DMS153 treated with DMSO at 0.1 percent for 48 hours (cell line): Measurements from ENCODE around the gene FLNB.

Source experiments
- DNase-seq: peaks from one replicate; lab custom pipeline; 2025; ENCODE audit not compliant: unreplicated experiment; lab: John Stamatoyannopoulos, UW

The FLNB gene

DNA sequence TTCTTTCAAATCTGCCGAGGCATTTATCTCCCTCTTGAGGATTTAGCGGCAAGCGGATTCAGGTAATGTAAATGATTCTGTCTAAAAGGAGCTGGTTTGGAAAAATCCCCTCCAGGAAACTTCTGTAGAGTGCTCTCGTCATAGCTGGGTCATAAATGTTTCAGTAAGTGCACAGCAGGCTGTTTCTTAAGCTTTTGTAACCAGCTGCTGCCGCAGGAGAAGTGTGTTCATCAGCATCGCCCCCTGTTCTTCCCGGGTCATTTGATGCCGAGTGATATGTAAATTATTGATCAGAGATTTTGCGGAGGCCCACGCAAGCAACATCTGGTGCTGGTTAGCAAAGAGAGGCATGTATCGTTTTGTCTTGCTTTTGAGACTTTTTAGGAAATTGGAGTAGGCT lies 149.5 kb downstream of the FLNB start:
- no peak for DNase-seq

DNA sequence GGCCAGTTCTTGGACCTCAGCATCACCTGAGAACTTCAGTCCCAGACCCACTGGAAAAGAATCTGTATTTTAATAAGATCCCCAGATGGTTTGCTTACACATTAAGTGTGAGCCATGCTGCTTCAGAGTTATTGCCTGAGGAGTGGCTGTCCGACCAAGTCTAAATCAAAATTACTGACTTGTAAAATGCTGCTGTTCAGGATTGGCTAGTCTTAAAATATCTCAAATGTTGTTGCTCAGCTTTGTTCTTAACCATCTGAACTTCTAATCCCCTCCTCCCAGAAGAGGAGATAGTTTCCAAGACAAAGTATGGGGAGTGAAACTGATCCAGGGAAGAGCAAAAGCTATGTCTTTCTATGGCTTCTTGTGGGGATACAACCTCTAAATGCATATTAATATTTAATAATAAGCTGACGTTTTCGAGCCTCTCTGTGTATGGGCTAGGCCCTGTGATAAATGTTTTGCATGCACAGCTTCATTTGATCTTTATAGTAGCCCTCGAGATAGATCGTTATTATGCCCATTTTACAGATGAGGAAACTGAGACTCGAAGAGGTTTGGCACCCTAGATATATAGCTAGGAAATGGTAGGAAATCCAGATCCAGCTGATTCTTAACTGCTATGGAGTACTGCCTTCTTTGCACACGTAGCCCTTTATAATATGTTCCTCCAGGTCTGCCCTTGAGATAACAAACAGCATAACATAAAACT lies 150.4 kb downstream of the FLNB start:
- no peak for DNase-seq

DNA sequence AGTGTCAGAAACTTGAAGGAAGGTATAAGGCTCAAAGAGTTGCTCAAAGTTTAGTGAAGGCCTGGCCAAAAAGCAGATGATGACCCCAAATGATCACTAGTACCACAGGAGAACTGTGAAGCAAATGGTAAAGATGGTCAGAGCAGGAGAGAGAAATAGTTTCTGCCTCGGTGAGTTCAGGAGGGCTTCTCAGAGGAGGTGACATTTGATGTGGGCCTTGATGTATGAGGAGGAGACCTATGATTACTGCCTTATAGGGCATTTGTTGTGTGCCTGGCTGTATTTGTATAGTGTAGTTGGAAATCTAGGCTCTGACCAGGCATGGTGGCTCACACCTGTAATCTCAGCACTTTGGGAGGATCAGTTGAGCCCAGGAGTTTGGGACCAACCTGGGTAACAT lies 152.2 kb downstream of the FLNB start:
- no peak for DNase-seq

DNA sequence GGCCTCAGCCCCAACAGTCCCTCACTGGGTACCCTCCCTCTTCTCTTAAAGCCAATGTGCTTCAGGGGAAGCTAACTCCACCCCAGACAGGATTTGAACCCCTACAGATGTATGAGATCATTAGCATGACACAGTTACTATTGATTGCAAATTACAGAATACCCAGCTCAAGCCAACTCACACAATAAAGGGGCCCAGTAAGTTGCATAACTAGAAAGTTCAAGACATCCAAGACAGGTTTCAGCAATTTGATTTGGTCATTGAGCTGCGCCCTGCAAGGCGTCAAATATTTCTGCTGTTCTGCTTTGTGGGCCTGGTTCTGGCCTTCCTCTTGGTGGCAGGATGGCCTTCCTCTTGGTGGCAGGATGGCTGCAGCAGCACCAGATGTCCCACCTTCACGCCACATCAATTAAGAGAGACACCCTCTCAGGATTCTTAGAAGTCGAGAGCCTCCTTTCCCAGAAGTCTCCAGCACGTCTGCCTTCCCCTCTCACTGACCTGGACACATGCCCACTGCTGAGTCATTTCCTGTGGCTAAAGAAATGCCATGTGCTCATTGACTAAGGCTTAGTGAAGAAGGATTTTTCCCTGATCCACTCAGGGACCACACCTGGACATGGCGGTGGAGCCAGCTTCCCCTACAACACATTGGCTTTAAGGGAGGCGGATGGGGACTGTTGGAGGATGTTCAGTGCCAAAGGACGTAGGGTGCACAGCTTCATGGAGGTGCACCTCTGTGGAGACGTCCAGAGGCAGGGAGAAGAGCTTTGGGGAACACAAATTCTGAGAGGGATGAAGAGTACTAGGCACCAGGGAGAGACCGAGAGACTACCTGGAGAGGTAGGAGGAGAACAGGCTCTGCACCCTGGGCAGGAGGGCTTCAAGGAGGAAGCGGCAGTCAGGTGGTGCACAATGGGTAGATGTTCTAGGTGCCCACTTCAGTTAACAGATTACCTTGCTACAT lies 153.5 kb downstream of the FLNB start:
- no peak for DNase-seq

DNA sequence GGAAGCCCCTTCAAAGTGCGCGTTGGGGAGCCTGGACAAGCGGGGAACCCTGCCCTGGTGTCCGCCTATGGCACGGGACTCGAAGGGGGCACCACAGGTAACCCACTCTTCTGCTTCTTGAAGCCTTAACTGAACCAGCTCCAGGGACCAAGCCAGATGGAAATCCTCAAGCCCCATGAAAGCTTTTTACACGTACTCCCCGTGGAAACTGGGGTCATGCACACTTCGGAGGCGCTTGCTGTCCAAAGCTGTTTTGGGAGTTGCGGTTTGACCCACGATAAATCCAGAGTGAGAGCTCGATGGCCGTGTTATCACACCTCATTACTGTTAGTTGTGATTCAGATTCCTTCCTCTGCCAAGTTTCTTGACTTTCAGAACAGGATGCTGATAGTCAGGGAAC lies 155.0 kb downstream of the FLNB start:
- no peak for DNase-seq

DNA sequence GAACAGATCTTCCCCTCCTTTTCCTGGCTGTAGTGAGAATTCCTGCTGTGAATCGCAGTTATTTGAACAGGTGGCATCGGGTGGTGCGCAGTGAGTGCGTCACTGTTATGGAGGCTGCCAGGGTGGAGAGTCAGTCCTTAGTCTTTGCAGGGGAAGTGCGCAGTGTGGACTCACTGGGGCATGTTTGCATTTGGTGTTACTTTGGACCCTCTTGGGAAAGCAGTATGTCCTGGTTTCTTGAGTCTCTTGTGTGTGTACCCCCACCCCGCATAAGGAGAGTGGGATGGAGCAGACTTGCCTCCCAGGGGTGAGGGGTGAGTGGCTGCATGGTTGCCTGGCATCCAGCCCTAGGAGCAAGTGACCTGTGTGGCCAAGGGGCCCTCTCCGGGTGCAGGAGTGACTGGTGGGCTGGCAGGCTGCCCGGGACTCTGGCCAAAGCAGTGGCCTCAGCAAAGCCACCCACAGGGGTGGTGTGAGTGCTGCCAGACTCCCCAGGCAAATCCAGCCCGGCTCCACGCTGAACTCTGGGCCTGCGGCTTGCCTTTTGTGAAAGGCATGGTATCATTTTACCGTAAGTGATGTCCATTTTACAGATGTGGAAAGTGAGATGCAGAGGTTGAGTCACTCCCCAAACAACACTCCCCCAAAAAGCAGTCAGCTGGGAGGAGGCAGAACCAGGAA lies 156.1 kb downstream of the FLNB start:
- DNase-seq = peak; percentile 17

DNA sequence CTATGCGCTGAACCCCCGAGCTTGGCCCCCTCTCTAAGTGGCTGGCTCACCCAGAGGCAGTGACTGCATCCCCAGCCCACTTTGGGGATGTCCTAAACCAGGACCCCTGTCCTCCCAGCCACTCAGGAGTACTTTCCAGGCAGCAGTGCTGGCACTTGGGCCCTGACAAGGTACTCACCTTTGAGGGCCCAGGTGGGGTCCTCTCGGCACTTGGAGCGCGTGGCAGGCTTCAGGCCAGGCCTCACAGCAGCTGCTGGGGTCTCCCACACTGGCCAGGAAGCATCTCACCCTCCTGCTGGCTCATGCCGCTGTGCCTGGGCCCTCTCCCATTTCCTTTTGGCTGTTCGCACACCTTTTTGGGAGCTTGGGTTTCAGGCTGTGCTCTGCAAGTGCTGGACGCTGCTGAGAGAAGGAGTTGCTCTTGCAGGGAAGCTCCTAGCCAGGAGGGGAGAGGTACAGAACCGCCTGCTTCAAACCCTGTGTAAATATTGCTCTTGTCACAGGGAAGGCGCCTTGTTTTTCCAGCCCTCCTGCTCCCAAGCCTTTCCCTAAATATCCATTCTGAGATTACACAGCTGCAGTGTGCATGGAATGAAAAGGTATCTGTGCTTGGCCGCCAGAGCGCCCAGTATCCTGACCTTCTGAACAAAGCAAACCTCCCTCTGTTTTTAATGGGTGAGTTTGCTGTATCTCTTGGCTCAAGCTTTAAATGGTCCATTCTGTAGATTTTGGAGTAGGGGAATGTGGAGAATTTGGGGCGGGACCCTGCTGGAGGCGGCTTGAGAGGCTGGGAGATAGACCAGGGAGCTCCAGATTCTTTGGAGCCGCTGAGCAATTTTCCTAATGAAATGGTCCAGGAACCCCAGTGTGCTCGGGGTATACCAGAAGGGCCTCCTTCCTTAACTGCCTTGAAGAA lies 156.9 kb downstream of the FLNB start:
- no peak for DNase-seq

DNA sequence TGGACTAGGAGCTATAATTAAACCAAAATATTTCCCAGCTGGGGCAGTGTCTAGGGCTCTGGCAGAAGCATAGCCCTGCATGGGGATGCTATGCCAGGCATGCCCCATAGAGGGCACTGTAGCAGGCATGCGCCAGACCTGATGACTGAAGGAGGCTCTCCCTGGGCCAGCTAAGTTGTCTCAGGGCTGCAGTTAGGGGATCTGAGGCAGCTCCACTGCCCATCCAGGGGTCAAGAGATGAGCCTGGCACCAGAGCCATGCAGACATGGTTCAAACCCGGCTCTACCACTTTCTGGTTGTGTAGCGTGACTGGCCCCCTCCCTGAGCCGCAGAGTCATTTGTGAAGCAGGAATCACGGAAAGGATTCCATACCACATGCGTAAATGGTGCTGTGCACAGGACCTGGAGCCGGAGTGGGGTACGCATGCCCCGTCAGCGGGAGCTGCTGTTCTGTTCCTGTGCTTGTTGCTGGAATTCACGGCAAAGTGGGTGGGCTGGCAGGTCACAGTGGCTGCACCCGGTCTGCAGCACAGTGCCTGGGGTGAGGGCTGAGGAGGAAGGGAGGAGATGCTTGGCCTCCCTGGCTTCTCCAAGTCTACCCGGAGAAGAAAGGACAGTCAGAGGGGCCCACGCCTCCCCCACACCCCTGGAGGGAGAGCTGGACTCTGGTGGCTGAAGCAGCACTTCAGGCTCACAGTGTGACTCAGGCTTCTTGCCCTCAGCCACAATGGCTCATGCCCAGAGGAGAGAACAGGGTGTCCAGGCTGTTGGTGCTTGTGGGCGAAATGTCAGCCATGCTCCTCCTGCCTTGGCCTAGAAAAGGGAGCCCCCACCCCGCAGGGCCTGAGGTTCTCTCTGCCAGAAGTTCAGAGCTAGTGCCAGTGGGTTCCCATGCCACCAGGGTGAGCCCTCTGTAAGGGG lies 159.5 kb downstream of the FLNB start:
- no peak for DNase-seq

DNA sequence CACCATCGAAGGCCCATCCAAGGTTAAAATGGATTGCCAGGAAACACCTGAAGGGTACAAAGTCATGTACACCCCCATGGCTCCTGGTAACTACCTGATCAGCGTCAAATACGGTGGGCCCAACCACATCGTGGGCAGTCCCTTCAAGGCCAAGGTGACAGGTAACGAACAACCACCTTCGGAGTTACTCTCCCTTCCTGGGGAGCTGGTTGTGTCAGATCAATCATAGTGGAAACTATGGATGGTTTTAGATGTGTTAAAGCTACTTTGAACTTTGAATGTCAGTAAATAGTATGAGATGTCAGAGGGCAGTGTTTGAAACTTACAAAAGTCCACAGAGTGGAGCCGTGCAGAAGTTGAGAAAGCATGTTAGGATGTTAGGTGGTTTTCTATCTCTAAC lies 160.3 kb downstream of the FLNB start:
- no peak for DNase-seq

DNA sequence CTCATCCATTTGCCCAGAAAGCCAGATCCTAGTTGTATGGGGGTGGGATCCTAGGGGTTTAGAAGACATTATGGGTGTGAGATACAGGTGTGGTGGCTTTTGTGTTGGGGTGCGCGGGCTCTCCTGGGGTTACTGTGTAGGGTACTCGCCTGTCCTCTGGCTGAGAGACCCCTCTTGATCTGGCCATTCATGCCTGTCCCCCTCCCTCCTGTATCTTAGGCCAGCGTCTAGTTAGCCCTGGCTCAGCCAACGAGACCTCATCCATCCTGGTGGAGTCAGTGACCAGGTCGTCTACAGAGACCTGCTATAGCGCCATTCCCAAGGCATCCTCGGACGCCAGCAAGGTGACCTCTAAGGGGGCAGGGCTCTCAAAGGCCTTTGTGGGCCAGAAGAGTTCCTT lies 161.1 kb downstream of the FLNB start:
- no peak for DNase-seq

DNA sequence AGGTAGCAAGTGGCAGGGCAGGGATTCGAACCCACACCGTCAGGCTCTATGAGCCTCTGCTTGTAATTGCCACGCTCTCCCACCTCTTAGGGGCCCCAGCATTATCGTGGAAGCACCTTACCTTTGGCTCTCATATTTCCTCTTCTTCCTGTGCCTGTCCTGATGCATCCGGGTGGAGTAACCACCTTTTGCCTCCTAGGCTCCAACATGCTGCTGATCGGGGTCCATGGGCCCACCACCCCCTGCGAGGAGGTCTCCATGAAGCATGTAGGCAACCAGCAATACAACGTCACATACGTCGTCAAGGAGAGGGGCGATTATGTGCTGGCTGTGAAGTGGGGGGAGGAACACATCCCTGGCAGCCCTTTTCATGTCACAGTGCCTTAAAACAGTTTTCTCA lies 162.2 kb downstream of the FLNB start:
- DNase-seq = no peak

DNA sequence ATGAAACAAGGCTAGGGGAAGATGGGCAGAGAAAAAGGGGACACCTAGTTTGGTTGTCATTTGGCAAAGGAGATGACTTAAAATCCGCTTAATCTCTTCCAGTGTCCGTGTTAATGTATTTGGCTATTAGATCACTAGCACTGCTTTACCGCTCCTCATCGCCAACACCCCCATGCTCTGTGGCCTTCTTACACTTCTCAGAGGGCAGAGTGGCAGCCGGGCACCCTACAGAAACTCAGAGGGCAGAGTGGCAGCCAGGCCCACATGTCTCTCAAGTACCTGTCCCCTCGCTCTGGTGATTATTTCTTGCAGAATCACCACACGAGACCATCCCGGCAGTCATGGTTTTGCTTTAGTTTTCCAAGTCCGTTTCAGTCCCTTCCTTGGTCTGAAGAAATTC lies 162.9 kb downstream of the FLNB start:
- no peak for DNase-seq

DNA sequence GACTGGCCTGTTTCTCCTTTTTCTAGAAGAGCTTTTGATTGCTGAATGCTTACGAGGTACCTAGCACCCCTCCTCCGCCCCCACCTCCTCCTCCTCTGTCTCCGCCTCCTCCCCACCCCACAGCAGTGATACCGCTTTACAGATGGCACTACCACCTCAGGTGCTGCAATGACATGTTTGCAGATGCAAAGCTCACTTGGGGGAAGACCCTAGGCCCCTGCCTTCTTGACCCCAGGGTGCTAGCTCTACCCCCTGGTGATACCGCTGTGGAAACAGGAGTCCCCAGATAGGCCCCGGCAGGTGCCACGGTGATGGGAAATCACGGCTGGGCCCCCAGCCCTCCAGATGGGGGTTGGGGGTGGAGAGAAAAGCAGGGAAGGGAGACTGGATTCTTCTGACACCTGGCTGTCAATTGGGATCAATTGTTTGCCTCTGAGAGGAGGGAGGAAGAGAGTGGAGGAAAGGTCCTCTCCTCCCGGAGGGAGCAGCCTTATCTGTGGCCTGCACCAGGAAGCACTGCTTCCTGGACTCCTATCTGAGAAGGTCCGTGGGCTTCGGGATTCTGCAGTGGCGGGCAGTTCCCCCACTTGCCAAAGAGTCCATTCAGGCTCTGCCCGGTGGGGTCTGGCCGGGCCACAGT lies 164.9 kb downstream of the FLNB start:
- DNase-seq = no peak

DNA sequence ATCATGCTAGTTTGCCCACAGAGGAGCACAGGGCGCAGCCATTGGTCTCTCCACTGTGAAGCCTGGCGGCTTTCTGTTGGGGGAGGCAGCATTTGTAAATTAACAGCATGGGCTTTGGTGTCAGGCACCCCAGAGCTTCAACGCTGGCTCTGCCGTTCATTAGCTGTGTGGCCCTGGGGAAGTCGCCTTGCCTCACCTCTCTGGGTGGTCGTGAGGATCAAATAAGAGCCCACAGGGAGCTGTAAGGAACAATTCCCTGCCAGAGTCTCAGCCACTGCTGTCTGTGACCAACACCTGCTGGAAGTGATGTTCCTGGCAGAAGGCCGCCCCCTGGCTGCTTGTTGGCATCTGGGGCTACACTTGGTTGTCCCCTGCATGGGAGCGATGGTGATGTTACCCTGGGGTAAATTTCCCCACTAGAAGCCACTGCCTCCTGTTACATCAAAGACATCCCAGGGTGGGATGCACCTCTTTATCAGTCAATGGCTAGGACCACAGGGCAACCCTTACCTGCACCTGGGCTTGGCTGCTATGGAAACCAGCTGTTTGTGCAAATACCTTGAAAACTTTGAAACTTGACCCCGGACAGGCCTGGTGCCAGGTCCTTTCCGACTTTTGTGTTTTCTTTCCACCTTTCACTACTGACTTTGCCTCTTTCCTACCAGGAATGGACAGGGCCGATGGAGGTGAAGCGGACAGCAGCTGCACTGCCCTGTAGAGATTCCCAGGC lies 165.6 kb downstream of the FLNB start:
- DNase-seq = peak; percentile 28

DNA sequence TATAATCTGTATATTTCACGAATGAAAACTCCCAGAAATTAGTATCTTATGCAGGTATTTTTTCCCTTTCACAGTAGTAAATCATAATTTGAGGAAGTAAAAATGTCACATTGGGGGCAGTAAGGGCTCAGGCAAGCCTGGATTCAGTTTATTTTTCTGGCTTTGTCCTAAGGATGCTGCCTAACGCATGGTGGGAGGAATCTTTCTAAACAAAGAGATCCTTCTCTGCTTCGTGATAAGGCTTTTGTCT lies 166.9 kb downstream of the FLNB start:
- no peak for DNase-seq

DNA sequence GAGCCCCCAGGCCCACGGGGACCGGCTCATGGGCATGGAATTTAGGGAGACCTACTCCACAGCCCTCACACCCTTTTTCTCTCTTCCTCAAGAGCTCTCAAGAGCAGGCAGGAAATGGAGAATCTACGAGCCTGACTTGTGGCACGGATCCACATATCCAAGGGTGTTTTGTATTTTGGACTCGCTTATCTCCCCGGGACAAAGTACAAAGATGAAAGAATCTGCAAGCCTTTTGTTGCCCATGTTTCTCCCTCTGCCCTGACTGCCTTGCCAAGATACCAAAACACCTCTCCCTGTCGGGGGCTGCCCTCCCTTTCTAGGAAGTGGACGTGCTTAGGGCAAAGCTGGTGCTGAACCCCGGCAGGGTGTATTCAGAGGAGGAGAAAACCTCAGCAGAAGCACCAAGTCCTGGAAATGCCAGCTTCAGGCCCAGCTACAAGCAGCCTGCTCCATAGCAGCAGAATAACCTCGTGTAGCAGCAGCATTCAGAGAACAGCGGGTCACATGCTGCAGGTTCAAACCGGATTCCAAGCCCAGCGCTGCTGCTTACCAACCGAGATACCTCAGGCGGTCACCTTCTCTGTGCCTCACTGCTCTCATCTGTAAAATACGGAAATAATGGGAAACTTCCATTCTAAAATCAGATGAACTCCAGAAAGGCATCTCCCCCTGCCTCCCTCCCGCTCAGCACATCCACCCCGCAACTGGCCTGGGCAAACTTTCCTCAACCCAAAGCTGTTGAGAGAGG lies 167.4 kb downstream of the FLNB start:
- no peak for DNase-seq

DNA sequence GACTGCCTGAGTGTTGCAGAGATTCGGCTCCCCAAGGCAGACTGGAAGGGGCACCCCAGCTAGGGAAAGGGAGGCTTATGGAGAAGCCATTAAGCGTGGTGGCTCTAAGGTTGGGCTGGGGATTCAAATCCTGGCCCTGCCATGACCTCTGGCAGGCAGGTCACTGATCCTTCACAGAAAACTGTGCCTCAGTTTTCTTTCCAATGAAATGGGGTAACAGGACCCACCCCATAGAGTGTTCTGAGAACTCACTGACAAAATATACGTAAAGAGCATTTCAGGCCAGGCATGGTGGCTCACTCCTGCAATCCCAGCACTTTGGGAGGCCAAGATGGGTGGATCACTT lies 167.9 kb downstream of the FLNB start:
- DNase-seq = no peak

DNA sequence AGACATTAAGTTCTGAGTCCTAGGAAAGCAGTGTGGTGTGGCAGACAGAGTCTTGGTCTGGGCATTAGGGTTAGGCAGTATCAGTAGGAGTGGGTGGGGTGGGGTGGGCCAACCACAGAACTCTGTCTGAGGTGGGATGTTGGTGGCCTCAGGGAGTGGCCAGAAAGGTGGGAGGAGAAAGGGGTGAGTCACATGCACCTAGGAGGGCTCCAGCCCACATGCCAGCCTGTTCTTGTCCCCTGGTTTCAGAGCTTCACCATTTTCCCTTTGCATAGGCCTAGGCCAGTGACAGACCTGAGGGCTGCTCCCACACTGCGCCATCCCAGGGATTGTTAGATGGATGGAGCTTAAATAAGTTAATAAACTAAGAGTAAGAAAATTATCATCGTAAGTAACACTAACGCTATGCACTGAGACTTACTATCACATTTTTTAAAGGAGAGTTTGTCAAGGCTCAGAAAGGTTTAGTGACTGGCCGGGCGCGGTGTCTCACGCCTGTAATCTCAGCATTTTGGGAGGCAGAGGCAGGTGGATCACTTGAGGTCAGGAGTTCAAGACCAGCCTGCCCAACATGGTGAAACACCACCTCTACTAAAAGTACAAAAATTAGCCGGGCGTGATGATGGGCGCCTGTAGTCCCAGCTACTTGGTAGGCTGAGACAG lies 168.7 kb downstream of the FLNB start:
- no peak for DNase-seq
